Measurements from ENCODE around the gene CREB5.

Gene CREB5

DNA sequence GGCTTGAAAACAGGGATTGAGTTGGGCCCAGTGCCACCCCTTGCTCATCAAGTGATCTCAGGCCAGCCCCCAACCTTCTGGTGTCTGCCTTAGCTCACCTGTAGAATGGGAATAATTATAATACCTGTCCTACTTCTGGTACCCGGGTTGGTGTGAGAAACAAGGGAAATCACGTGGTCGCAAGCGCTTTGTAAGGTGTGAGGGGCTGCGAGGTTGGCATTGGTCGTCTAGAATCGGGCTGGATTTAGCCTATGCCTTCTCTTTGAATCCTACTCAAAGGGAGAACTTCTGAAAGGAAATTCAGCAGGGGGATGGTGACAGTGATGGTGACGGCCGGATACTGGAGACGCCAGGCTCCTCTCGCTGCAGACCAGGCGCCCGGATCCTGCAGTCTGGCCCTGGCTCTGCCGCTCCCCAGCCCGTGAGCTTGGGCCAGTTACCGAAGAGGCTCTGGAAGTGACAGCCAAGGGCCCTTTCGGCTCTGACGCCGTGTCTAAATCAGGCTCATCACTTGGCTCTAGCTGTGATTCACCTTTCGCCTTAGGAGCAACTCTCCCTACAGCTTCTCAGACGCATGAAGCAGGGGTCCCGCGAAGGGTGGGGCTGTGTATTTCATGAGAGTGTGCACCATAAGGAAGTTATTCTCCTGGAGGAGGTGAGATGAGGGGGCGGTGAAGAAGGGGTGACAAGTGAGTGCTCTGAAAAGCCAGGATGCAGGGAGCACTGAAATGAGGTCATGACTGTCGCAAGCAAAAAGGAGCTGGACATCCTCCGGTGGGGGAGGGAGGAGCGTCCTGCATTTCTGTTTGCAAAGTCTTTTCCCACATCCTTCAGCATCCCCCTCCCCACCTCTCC is 4.0 kb upstream of the CREB5 start:
- no peak for DNase-seq (ENCODE audit: low read depth)

DNA sequence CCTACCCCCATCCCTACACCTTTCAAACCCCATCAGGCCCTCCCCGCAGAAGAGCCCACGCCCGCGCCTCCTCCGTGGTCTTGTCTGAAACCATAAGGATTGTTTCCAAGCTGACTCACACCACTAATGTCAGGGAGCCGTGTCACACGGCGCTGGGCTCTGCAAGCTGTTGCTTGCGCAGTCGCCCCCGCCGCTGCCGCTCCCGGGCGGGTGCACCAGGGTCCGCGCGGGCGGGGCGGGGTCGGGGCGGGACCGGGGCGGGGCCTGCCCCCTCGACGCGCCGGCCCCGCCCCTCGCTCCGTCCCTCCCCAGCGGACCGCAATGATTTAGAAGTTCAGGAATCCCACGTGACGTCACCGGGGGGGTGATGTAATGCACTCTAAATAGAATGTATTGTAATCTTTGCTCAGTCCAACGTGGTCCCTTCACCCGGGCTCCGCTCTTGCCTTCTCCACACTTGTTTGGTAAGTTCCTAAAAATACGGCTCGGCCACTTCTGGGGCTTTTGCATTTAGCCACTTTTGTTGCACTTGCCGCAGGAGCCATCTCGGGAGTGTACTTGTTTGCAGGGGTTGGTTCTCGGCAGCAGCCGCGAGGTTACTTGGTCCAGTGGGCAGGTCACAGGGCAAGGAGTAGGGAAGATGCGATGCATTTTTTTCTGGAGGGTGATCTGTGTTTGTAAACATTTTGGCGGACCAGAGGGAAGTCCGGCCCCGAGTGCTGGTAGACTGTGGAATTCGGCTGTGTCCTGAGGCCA is 3.2 kb upstream of the CREB5 start:
- DNase-seq (ENCODE audit: low read depth): peak; percentile 25

DNA sequence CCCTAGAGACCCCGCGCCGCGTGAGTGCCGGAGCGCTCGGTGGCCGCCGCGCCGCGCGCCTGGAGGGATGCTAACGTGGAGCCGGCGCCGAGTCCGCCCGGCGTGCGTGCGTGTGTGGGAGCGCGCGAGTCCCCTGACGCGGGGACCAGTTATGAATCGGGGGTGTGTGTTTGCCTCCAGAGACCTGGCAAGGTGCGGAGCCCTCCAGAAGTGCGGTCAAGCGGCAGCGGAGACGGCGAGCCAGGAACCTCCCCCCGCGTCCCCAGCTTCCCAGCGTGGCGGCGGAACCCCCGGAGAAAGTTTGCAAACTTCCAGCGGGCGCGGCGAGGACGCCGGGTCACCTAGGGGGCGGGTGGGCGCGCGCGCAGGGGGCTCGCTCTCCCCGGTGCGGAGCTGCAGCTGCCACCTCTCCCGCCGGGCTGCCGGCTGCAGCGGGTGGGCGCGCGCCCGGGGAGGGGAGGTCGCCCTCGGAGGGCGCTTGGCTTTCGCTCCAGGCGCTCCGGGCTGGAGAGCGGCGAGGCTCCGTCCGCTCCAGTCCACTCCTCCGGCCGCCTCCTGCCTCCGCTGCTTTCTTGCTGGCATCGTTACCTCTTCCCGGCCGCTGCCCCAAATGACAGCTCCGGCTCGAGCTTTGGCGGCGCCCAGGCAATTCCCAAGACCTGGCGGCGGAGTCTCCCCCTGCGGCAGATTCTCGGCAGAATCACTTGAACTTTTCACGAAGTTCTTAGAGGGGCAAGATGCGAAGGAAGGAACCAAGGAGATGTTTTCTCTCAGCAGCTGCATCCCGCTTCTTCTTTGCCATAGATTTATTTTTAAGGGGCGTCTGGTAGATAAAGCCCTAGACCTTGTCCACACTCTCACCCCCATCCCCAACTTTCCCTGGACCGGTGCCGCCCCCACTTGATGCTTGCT is 2.3 kb upstream of the CREB5 start:
- no peak for DNase-seq (ENCODE audit: low read depth)

DNA sequence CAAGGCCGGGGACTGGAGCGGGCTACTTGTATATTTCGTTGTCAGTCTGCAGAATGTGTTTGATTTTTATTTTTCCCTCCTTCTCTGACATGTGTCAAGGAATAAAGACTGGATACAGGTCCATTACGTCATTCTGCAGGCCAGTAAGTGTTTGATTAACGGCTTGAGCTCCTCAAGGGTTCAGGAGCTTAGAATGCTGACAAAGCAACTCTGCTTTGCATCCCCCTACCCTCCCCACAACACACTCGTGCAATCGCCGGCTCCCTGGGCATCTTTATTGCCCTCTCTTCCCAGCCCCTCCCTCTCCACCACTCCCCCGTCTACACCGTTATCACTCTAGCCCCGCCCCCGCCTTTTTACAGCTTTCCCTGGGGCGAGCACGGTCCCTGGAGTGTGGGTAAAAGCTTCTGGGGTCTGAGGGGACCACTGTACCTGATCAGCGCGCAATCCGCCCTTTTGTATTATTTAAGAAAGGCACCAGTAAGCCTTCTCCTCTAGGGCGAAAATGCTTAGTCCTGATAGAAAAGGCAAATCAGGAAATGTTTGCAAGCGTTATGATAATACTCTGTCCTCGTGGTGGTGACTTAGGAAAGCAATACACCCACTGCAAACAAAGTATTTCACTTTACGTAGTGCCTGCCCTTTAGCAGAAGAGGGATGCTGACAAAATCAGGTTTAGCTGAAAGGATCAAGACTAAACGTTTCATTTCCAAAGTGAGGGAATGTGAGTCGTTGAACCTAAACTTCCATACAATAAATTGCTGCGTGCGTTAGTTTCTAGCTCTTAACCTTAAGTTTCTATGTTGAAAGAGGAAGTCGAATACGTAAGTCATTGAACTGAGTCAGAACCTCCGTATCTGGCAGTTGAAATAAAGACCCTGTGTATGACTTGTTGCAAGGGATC is 1.4 kb upstream of the CREB5 start:
- DNase-seq (ENCODE audit: low read depth): no peak

DNA sequence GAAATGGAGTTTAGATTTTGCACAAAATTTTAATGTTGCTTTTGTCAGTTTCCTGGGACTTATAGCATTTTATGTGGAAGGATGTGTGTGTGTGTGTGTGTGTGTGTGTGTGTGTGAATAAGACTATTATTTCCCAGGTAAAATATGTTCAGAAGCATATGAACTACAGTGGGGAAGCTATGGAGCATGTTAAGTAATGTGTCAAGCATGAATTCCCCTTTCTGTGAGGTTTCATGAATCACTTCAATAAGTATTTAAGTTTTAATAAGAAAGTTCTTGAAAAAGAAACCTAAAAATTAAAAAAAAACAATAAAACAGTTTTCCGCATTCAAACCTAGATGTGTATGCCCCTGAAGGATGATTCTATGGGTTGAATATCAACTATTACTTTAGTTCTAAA is 693 bp downstream of the CREB5 start:
- DNase-seq (ENCODE audit: low read depth): no peak

DNA sequence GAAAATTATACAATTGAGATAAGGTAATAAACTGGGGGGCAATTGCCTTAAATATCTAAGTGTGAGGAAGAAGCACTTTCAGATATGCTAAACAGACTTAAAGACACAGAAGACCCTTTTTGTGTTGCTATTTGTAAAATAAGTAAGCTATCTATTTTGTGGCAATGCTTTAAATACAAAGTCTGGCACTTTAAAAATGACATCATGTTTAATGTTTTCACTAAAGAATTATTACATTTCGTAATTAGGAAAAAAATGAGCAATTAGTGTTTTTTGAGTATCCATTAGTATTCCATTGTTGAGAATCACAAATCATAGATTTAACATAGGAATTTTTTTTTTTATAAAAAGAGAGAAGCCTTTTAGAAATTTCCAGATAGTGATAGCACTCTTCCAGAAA is 2.1 kb downstream of the CREB5 start:
- DNase-seq (ENCODE audit: low read depth): no peak

DNA sequence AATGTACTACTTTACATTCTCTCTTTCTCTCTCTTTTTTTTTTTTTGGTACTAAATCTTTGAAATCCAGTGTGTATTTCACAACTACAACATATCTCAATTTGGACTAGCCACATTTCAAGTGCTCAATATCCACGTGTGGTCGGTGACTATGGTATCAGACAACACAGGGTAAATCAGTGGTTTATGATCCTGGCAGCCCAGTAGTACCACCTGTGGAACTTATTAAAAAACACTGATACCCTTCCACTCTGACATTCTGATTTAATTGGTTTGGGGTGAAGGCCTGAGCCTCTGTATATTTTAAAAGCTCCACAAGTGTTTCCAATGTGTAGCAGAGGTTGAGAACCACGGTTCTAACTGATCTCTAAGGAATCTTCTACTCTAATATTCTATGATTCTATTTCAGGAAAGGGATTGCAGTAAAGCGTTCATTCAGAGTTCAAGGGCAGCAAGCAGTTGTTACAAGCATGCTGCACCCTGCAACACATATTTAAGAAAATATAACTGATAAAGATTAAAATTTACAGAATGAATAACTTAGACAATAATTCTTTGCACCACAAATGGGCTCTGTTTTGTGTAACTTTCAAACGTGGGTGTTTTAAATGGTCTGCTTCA is 5.1 kb downstream of the CREB5 start:
- no peak for DNase-seq (ENCODE audit: low read depth)

DNA sequence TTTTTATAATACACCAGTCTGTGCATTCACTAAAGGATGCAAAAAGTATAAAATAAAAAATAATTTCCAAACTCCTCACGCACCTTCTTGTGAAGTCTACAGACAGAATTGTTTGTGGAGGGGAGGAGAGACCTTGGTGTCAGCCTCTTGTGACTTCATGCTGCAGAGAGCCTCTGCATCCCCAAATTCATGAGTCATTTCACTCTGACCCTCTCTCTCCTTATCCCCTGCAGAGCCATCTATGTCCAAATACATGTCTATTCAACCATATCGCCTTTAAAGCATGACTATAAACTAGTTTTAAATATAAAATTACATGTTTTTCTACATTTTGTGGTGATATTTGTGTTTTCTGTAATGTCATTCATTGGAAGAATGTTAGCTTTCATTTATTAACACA is 6.0 kb downstream of the CREB5 start:
- no peak for DNase-seq (ENCODE audit: low read depth)

DNA sequence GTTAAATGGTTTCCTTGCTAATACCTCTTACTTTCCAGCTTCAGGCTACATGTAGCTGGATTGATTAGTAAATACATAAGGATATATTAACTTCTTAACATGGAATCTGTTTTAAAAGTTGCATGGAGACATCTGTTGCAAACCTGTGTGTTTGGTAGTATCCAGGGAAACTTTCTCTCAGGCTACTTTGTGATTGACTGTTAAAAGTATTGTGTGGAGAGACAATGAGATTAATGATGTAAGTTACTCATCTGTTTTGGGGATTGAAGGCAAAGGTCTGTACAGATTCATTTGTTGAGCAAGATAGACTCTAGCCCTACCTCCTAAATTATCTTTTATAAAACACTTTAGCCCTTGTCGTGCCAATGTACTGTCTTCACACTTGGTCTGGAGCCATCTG is 6.6 kb downstream of the CREB5 start:
- DNase-seq (ENCODE audit: low read depth): no peak

DNA sequence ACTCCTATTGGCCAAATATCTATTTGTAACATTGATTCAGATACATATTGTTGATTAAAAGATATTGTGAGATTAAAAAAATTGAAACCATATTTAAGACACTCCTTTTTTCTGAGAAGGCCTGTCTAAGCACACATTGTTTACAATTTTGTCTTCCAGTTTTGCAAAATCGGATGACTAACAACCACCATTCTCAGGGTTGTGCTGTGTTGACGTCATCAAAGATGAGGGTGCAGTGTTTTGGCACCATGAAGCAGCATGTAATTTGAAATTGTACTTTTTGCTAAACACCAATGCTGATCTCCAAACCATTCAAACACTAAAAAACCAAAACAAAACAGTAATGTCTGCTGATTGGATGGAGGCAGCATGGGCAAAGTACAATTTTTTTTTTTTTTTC is 7.4 kb downstream of the CREB5 start:
- no peak for DNase-seq (ENCODE audit: low read depth)

DNA sequence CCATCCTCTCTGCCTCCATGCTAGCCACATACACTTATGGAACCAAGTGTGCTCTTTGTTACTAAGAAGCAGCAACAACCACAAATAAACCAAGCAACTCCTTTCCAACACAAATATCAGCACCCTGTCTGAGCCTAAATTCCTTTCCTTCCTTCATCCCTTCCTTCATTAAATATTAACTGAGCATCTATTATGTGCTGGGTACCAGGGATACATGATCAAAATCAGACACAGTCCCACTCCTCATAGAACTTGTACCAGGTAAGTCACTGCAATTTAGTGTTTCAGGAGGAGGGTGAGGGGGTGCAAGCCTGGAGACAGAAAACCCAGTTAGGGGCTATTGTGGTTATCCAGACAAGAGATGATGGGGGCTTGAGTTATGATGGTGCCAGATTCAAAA is 10.8 kb downstream of the CREB5 start:
- DNase-seq (ENCODE audit: low read depth): no peak

DNA sequence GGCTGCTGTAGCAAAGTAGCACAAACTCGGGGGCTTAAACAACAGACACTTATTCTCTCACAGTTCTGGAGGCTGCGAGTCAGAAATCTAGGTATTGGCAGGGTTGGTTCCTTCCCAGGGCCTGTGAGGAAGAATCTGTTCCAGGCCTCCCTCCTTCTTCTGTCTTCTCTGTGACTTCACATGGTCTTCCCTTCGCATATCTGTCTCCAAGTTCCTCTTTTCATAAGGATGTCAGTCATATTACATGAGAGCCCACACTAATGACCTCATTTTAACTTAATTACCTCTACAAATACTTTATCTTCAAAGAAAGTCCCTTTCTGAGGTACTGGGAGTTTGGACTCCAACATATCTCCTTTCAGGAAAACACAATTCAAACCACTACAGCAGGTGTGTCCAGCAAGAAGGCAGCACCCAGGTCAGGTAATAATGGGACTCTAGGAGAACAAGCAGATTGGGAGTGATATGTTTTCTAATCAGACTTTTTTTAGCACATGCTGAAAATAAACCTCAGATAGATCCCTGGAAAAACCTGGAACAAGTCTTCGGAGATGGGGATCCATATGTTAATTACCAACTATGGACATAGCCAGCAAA is 11.7 kb downstream of the CREB5 start:
- no peak for DNase-seq (ENCODE audit: low read depth)

DNA sequence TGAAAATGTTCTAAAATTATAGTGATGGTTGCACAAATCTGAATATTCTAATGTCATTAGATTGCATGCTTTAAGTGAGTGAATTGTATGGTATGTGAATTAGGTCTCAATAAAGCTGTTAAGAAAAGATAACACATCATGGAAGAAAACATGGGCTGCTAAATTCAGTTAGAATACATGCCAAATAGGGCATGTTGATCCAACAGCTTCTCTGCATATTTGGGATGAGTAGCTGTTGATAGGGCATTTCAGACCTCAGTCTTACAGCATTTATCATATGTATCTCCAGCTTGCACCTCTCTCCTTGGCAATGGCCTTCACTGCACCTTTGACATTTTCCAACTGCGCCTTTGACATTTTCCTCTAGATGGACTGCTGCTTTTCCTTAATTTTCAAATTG is 13.2 kb downstream of the CREB5 start:
- DNase-seq (ENCODE audit: low read depth): no peak

DNA sequence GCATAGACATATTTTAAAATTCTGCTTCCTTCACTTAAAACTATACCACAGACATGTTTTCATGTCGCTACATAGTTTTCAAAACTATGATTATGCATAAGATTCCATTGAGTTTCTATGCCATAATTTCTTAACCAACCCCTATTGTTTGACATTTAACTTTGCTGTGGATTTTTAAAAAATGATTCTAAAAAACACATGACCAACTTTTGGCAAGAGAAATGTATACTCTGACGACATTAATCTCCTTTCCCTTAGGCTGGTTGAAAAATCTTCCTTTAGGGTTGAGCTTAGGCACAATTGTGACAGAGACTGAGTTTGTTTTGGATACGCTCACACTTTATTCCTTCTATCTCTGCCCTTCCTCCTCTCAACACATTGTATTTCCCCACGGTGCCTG is 14.9 kb downstream of the CREB5 start:
- no peak for DNase-seq (ENCODE audit: low read depth)

DNA sequence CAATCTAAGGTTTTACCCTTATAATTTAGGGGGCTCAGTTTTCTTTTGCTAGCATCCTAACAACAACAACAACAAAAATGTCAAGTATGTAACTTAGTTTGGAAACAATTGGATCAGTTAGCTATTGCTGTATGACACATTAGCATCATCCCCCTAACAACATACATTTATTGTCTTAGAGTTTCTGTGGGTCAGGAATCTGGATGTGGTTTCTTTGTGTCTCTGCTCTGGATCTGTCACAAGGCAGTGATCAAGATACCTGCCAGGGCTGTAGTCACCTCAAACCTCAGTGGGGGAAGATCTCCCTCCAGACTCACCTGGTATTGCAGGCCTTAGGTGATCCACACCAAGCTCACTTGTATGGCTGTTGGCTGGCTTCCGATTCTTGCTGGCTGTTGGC is 18.3 kb downstream of the CREB5 start:
- no peak for DNase-seq (ENCODE audit: low read depth)

DNA sequence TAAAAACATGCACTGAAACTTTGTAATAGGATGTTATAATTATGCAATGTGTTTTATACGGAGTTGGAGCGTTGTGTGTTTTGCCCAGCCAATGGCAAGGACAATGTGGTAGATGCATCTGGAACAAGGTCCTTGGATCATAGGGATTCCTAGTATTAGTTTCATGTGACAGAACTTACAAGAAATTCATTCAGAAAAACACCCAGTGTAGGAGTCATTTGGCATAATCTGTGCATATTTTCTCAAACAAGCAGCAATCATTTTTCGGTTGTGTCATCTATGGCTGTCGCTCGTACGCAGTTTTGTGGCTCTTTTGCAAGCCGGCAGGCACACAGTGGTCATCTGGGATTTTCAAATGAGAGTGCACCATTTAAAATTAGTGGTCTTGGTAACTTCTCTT is 19.8 kb downstream of the CREB5 start:
- DNase-seq (ENCODE audit: low read depth): no peak

DNA sequence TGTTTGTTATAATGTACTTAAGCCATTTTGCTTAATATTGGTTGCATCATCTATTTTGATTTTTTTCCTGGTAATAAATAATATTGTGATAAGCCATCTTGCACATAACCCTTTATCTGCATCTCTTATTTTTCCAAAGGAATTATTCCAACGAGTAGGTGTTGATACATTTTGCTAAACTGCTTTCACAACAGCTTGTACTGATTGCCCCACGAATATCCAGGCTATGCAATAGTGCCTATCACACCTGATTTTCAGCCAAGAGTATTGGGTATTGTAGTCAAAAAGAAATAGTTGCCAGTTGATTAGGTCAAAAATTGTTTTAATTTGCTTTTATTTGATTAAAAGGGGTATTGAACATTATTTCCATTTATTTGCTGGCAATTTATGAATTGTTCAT is 20.7 kb downstream of the CREB5 start:
- no peak for DNase-seq (ENCODE audit: low read depth)

DNA sequence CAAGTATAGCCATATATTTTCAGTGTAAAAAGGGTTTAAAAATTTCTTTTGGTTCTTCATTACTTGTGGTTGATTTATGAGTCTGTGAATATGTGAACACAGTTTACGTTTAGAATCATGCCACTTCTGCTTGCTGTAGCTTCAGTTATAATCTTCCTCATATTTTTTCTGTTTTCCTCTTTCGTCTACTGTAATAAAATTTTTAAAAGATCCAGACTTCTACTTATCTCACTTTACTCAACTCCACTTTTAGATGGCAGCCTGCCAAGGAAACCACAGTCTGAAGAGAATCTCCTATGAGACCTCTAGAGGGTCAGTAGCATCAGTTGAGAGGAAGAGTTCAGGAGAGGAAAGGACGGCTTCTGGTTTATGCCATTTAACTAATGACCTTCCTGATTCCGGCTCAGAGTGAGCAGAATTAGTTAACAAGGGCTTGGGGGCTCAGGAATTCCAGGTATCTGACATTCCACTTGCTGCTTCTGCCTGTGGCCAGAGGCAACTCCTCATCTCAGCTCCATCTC is 21.4 kb downstream of the CREB5 start:
- DNase-seq (ENCODE audit: low read depth): no peak

DNA sequence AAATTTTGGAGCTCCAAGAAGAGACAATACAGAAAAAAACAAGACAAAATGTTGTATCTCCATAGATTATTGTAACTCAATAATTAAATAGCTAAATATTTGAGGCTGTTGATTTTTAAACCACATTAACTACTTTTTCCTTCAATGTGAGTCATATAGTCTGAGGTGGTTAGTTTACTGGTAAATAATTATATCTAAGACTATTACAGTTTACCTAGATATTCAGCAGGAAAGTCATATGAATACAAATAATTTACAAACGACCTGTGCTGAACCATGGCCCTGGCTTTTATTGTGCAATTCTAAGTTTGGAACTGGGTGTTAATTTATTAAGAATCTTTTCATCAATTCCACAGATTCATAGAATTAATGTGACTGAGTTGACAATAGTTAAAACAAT is 22.2 kb downstream of the CREB5 start:
- no peak for DNase-seq (ENCODE audit: low read depth)

DNA sequence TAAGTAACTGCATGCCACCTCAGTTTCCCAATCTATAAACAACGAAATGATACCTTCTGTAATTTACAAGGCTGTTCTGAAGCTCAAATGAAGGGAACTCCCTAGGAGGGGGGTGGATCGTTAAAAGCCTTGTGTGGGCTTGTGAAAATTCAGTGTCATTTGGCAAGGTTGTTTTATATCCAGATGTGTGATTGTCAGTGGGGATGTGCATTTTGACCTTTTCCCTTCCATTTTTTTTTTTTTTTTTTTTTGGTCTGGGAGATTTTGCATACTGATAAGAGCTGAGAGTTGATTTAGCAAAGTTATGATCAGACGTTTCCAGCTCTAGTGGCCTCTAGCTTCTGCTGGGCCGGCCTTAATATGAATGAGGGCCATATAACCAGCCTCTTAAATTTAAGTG is 22.8 kb downstream of the CREB5 start:
- no peak for DNase-seq (ENCODE audit: low read depth)

Data from activated gamma-delta T cell treated with anti-CD3 and anti-CD28 coated beads, Interleukin-2, amount 50 U/mL, for 16 hours (primary cell).